A549 (cell line): ENCODE measurements around the gene MGAT5. TPM values are rescaled to one million over a fixed set of nuclear protein-coding genes. Genes with fewer than 3 reads are reported as not detected.

Source experiments
- ATAC-seq, 2 experiments: fragments of 200-7000 bp in 1 of 2; fragments of >200 bp in 1 of 2; cut with Nextera tagmentation in 1 of 2; cut with Tn5 transposase in 1 of 2; 3 replicates each; pipeline versions ENCODE4 v1.8.0 to v1.9.1; 2018 to 2020; ENCODE audit warnings: mild to moderate bottlenecking in 1 of 2, moderate library complexity in 1 of 2
- CTCF ChIA-PET: fragments of 300-600 bp; sonication (Branson Sonifier 250); formaldehyde crosslinking; extraction: SDS; loops from one replicate; lab custom pipeline; 2021; ENCODE audit warnings: antibody characterized with exemption, inconsistent platforms; lab: Yijun Ruan, JAX
- POLR2A ChIA-PET: fragments of 350-600 bp; formaldehyde crosslinking; extraction: SDS; loops from one replicate; lab custom pipeline; 2021; ENCODE audit warnings: antibody characterized with exemption, inconsistent platforms; lab: Yijun Ruan, JAX
- DNase-seq, 2 experiments: peaks; one replicate each; pipeline versions ENCODE4 v3.0.0 to v3.0.0-alpha.2; 2011 to 2016; ENCODE audit warnings: low read depth in 1 of 2, low spot score in 1 of 2
- FAIRE-seq: peaks from 2 replicates; lab custom pipeline; 2011; peaks lifted over from hg19 to GRCh38; lab: Jason Lieb, UNC
- H3K27ac ChIP-seq, 2 experiments: fragments of >200 bp; sonication (Bioruptor Twin); formaldehyde crosslinking; 3 replicates each; pipeline ENCODE4 v1.5.1; 2016 to 2017
- H3K4me1 ChIP-seq: fragments of >200 bp; sonication (Bioruptor Twin); formaldehyde crosslinking; 3 replicates; pipeline ENCODE4 v1.6.1; 2016
- H3K4me2 ChIP-seq: fragments of >200 bp; sonication (Bioruptor Twin); formaldehyde crosslinking; 3 replicates; pipeline ENCODE4 v1.6.1; 2016
- H3K4me3 ChIP-seq: fragments of >200 bp; sonication (Bioruptor Twin); formaldehyde crosslinking; 3 replicates; pipeline ENCODE4 v1.5.1; 2016
- H3K9me3 ChIP-seq: fragments of >200 bp; sonication (Bioruptor Twin); formaldehyde crosslinking; 3 replicates; pipeline ENCODE4 v1.6.1; 2016
- BCL3 ChIP-seq: fragments of >200 bp; sonication (Bioruptor Twin); formaldehyde crosslinking; IDR thresholded peaks from 3 replicates; pipeline ENCODE4 v1.6.1; 2016
- CBX2 ChIP-seq: fragments of 200-600 bp; sonication (generic); IDR thresholded peaks from 2 replicates; pipeline ENCODE4 v1.6.1; 2016; ENCODE audit warnings: low read depth, mild to moderate bottlenecking, borderline replicate concordance
- CBX8 ChIP-seq: fragments of 200-600 bp; sonication (generic); IDR thresholded peaks from 2 replicates; pipeline ENCODE4 v1.6.1; 2016
- E2F6 ChIP-seq: IDR thresholded peaks from 2 replicates; pipeline ENCODE4 v1.6.1; 2012; ENCODE audit warnings: low read depth, borderline replicate concordance
- EHMT2 ChIP-seq: fragments of 200-600 bp; sonication (generic); IDR thresholded peaks from 2 replicates; pipeline ENCODE4 v1.6.1; 2016; ENCODE audit warnings: antibody characterized with exemption, low read depth, mild to moderate bottlenecking, moderate library complexity
- EP300 ChIP-seq, 2 experiments: fragments of >200 bp; sonication (Bioruptor Twin); formaldehyde crosslinking; IDR thresholded peaks; 2 replicates in 1 of 2; 3 replicates in 1 of 2; pipeline ENCODE4 v1.6.1; 2016 to 2017
- FOSL2 ChIP-seq, 2 experiments: fragments of 450-650 bp in 1 of 2; fragments of >200 bp in 1 of 2; sonication (Bioruptor Twin) in 1 of 2; formaldehyde crosslinking; IDR thresholded peaks; 2 replicates each; pipeline versions ENCODE4 v1.5.0 to v1.6.1; 2016 to 2020; ENCODE audit warnings: mild to moderate bottlenecking in 1 of 2, moderate library complexity in 1 of 2
- HEYL ChIP-seq: fragments of 250-450 bp; sonication (Bioruptor Pico); IDR thresholded peaks from 2 replicates; pipeline ENCODE4 v1.8.0; 2021; ENCODE audit warnings: mild to moderate bottlenecking, moderate library complexity
- HOXB13 ChIP-seq: fragments of 250-450 bp; sonication (Bioruptor Pico); IDR thresholded peaks from 2 replicates; pipeline ENCODE4 v1.5.0; 2020; ENCODE audit warnings: low read depth, mild to moderate bottlenecking, moderate library complexity
- MAX ChIP-seq: IDR thresholded peaks from 2 replicates; pipeline ENCODE4 v1.6.1; 2012
- MYC ChIP-seq: IDR thresholded peaks from 2 replicates; pipeline ENCODE4 v1.6.1; 2012; ENCODE audit warnings: mild to moderate bottlenecking, inconsistent platforms, low read length, improper control_type of control experiment, borderline replicate concordance
- PBX3 ChIP-seq: IDR thresholded peaks from 2 replicates; pipeline ENCODE4 v1.6.1; 2012
- POLR2A ChIP-seq: IDR thresholded peaks from 2 replicates; pipeline ENCODE4 v1.6.1; 2012; ENCODE audit warnings: mild to moderate bottlenecking, low read length
- POLR2AphosphoS2 ChIP-seq: conservative IDR thresholded peaks from 2 replicates; pipeline ENCODE4 v1.6.1; 2012; ENCODE audit warnings: low read length, improper control_type of control experiment, inconsistent platforms
- RAD21 ChIP-seq, 2 experiments: fragments of >200 bp in 1 of 2; sonication (Bioruptor Twin) in 1 of 2; formaldehyde crosslinking in 1 of 2; IDR thresholded peaks in 1 of 2; conservative IDR thresholded peaks in 1 of 2; 2 replicates in 1 of 2; 3 replicates in 1 of 2; pipeline ENCODE4 v1.6.1; 2012 to 2018; ENCODE audit warnings: inconsistent platforms in 1 of 2
- RCOR1 ChIP-seq: fragments of 150-350 bp; IDR thresholded peaks from 2 replicates; pipeline ENCODE4 v1.6.1; 2014; ENCODE audit warnings: antibody characterized with exemption, low read length, low read depth
- REST ChIP-seq: fragments of 200-600 bp; sonication (generic); IDR thresholded peaks from 2 replicates; pipeline ENCODE4 v1.6.1; 2016; ENCODE audit warnings: antibody characterized with exemption, mild to moderate bottlenecking, moderate library complexity
- SREBF2 ChIP-seq: fragments of 450-650 bp; IDR thresholded peaks from 2 replicates; pipeline ENCODE4 v1.6.1; 2014; ENCODE audit warnings: mild to moderate bottlenecking, moderate library complexity
- TP53 ChIP-seq: fragments of 250-450 bp; sonication (Bioruptor Pico); IDR thresholded peaks from 2 replicates; pipeline ENCODE4 v1.5.0; 2021; ENCODE audit warnings: mild to moderate bottlenecking, moderate library complexity
- ZNF302 ChIP-seq: fragments of 250-450 bp; sonication (Bioruptor Pico); IDR thresholded peaks from 2 replicates; pipeline ENCODE4 v1.9.0; 2021; ENCODE audit warnings: inconsistent platforms, mild to moderate bottlenecking, moderate library complexity
- ZSCAN20 ChIP-seq: fragments of 250-450 bp; sonication (Bioruptor Pico); IDR thresholded peaks from 2 replicates; pipeline ENCODE4 v1.8.0; 2022; ENCODE audit warnings: mild to moderate bottlenecking, moderate library complexity
- WGBS: methylation state at CpG from one replicate; pipeline ENCODE4 v1.1.6; 2017; ENCODE audit errors: missing lambda C conversion rate; 5-methylcytosine and 5-hydroxymethylcytosine counted together
- polyA plus RNA-seq, 4 experiments: library from polyadenylated mRNA; depleted of rRNA in 3 of 4; stranded (reverse); fragments of >200 nt; fragmentation: RNase III in 1 of 4; extraction: RNeasy Plus Mini Kit Qiagen cat#74134 plus additional on column Dnase treatment in 1 of 4; gene quantifications; 2 replicates in 3 of 4; 3 replicates in 1 of 4; pipeline ENCODE4 v1.2.3, GENCODE V29; 2011 to 2017

Gene MGAT5
- polyA plus RNA-seq, 2 of the 4 experiments (the other 2 are of a cell fraction): 13.2 to 17.1 TPM

- no peaks in the 10 kb centered on the region for H3K9me3 ChIP-seq
- TF ChIP-seq BCL3: no peak
- no peak for TF ChIP-seq REST
- no peak for TF ChIP-seq MAX
- TF ChIP-seq ZNF302 (CRISPR knock-in tag): no peak
- TF ChIP-seq MYC: no peak
- TF ChIP-seq POLR2A: no peak
- no peak for TF ChIP-seq FOSL2 (IDR thresholded peaks at IDR 0.05)
- TF ChIP-seq FOSL2 (CRISPR knock-in tag; IDR thresholded peaks at IDR 0.05): no peak
- TF ChIP-seq E2F6: no peak
- no peak for TF ChIP-seq CBX2
- TF ChIP-seq PBX3: no peak
- TF ChIP-seq, all 56 proteins: peak for 0
- DNase-seq (no peak), FAIRE-seq (no peak), ATAC-seq (no peak)
- ChIA-PET CTCF (interaction anchor here (0.8 to 1.3 kb wide), 2 partner anchors 18 to 54 kb away, joined by 3 to 5 read pairs; no protein-coding TSS in a partner anchor), POLR2A (no interaction called here)
- Histone ChIP-seq H3K4me1 (no peaks in the 10 kb centered on the region), H3K27ac (no peak overlapping the region), H3K4me2 (no peak overlapping the region), H3K4me3 (no peak overlapping the region)
- 97% methylated on average over 1 of the region's 1 CpG for WGBS
Observed at GRCh38 chr2:134299334-134299733, 45.5 kb downstream of the MGAT5 start.

GRCh38 chr2:134300585-134300984, 46.7 kb downstream of the MGAT5 start:
- ATAC-seq (no peak), DNase-seq (no peak), FAIRE-seq (no peak)
- WGBS: 23% methylated on average over 1 of the region's 1 CpG
- Histone ChIP-seq H3K9me3 (no peaks in the 10 kb centered on the region), H3K4me3 (no peak overlapping the region), H3K4me2 (no peak overlapping the region), H3K27ac (no peak overlapping the region), H3K4me1 (no peaks in the 10 kb centered on the region)
- POLR2A ChIA-PET: no interaction called here
- CTCF ChIA-PET: interaction anchor here (1.3 kb wide), 1 partner anchor 55 kb away, joined by 5 read pairs; no protein-coding TSS in a partner anchor
- TF ChIP-seq TP53 (CRISPR knock-in tag): no peak
- no peak for TF ChIP-seq RCOR1
- TF ChIP-seq EP300 (IDR thresholded peaks at IDR 0.05): no peak
- TF ChIP-seq HOXB13 (CRISPR knock-in tag): no peak
- TF ChIP-seq SREBF2: no peak
- TF ChIP-seq EHMT2: no peak
- TF ChIP-seq RAD21 (conservative IDR thresholded peaks at IDR 0.05 in 1 of 2, IDR thresholded peaks at IDR 0.05 in 1 of 2): no peak
- no peak for TF ChIP-seq ZSCAN20 (CRISPR knock-in tag)
- no peak for TF ChIP-seq CBX8
- TF ChIP-seq POLR2AphosphoS2: no peak
- TF ChIP-seq HEYL: no peak
